Liver (tissue), 9 donors: ENCODE data around the gene CYP3A4. TPM values are rescaled to one million over a fixed set of nuclear protein-coding genes. Genes with fewer than 3 reads are reported as not detected.

Source experiments
- DNase-seq: peaks from one replicate; pipeline ENCODE4 v3.0.0-alpha.2; 2017; ENCODE audit warnings: low spot score
- H3K27ac ChIP-seq, 2 donors: one replicate each; pipeline ENCODE4 v1.7.0; 2013; ENCODE audit warnings: inconsistent platforms in 2 of 2, low read length in 2 of 2, control low read depth in 1 of 2, low read depth in 1 of 2, mild to moderate bottlenecking in 1 of 2
- H3K27me3 ChIP-seq, 4 donors: one replicate each; pipeline versions ENCODE4 v1.6.1 to v1.7.0; 2013; ENCODE audit warnings: low read length in 3 of 4, inconsistent platforms in 1 of 4, mild to moderate bottlenecking in 1 of 4, moderate library complexity in 1 of 4; ENCODE audit not compliant: control insufficient read depth in 4 of 4, insufficient read depth in 4 of 4
- H3K36me3 ChIP-seq, 4 donors: one replicate each; pipeline versions ENCODE4 v1.6.1 to v1.7.0; 2013; ENCODE audit warnings: low read length in 3 of 4, mild to moderate bottlenecking in 3 of 4, low read depth in 1 of 4, moderate library complexity in 1 of 4; ENCODE audit not compliant: control insufficient read depth in 4 of 4, insufficient read depth in 3 of 4
- H3K4me1 ChIP-seq, 4 donors: one replicate each; pipeline versions ENCODE4 v1.6.1 to v1.7.0; 2013; ENCODE audit warnings: low read length in 3 of 4, mild to moderate bottlenecking in 3 of 4, moderate library complexity in 1 of 4; ENCODE audit not compliant: control insufficient read depth in 4 of 4, insufficient read depth in 4 of 4
- H3K4me3 ChIP-seq, 3 donors: one replicate each; pipeline versions ENCODE4 v1.6.1 to v1.7.0; 2013; ENCODE audit warnings: low read length in 3 of 3, control low read depth in 1 of 3, low read depth in 1 of 3, mild to moderate bottlenecking in 1 of 3
- H3K9ac ChIP-seq, 2 donors: one replicate each; pipeline ENCODE4 v1.7.0; 2013; ENCODE audit warnings: low read length in 2 of 2, mild to moderate bottlenecking in 2 of 2, moderate library complexity in 2 of 2, control low read depth in 1 of 2, low read depth in 1 of 2
- H3K9me3 ChIP-seq, 4 donors: one replicate each; pipeline versions ENCODE4 v1.6.1 to v1.7.0; 2013; ENCODE audit warnings: low read length in 3 of 4; ENCODE audit not compliant: control insufficient read depth in 4 of 4
- FOXA1 ChIP-seq: IDR thresholded peaks from 2 replicates; pipeline ENCODE4 v1.6.1; 2016; ENCODE audit warnings: antibody characterized with exemption
- FOXA2 ChIP-seq: IDR thresholded peaks from 2 replicates; pipeline ENCODE4 v1.6.1; 2016; ENCODE audit warnings: antibody characterized with exemption
- HNF4A ChIP-seq, 2 donors: conservative IDR thresholded peaks; 2 replicates each; pipeline ENCODE4 v1.6.1; 2016; ENCODE audit warnings: antibody characterized with exemption in 2 of 2, mild to moderate bottlenecking in 2 of 2
- NR2F2 ChIP-seq: IDR thresholded peaks from 2 replicates; pipeline ENCODE4 v1.6.1; 2016; ENCODE audit warnings: antibody characterized with exemption
- RAD21 ChIP-seq, 2 donors: IDR thresholded peaks; 2 replicates each; pipeline ENCODE4 v1.6.1; 2016; ENCODE audit warnings: antibody characterized with exemption in 2 of 2, mild to moderate bottlenecking in 2 of 2
- REST ChIP-seq: IDR thresholded peaks from 2 replicates; pipeline ENCODE4 v1.6.1; 2016; ENCODE audit warnings: antibody characterized with exemption, mild to moderate bottlenecking
- RXRA ChIP-seq, 2 donors: IDR thresholded peaks; 2 replicates each; pipeline ENCODE4 v1.6.1; 2017 to 2018; ENCODE audit warnings: antibody characterized with exemption in 2 of 2, mild to moderate bottlenecking in 1 of 2
- SP1 ChIP-seq: IDR thresholded peaks from 2 replicates; pipeline ENCODE4 v1.6.1; 2018; ENCODE audit warnings: antibody characterized with exemption, mild to moderate bottlenecking
- TAF1 ChIP-seq: conservative IDR thresholded peaks from 2 replicates; pipeline ENCODE4 v1.6.1; 2016; ENCODE audit warnings: antibody characterized with exemption, mild to moderate bottlenecking
- YY1 ChIP-seq: IDR thresholded peaks from 2 replicates; pipeline ENCODE4 v1.6.1; 2016; ENCODE audit warnings: antibody characterized with exemption, mild to moderate bottlenecking
- WGBS: extraction: QIAGEN DNeasy Blood & Tissue Kit; methylation state at CpG from one replicate; pipeline ENCODE4 v1.1.7; 2013; 5-methylcytosine and 5-hydroxymethylcytosine counted together
- polyA plus RNA-seq, 2 donors: library from polyadenylated mRNA; stranded (reverse) in 1 of 2; unstranded in 1 of 2; fragments of 200-250 nt in 1 of 2; fragments of >200 nt in 1 of 2; fragmentation: Nextera tagmentation in 1 of 2; extraction: Ambion mirVana in 1 of 2; gene quantifications; one replicate each; pipeline versions ENCODE4 v1.2.1 to v1.2.3, GENCODE V29; 2013 to 2015
- total RNA-seq, 2 donors: library from RNA; depleted of rRNA; stranded (reverse); fragments of >200 nt; gene quantifications; one replicate each; pipeline ENCODE4 v1.2.3, GENCODE V29; 2014
- TF ChIP-seq, protein P1 (sequence below): IDR thresholded peaks from 2 replicates; pipeline ENCODE4 v1.6.1; 2016; ENCODE audit warnings: antibody characterized with exemption
- TF ChIP-seq, protein P2 (sequence below): IDR thresholded peaks from 2 replicates; pipeline ENCODE4 v1.6.1; 2016; ENCODE audit warnings: antibody characterized with exemption
- donor health status: healthy.
- donor health status: healthy.
- donor health status: healthy.
- donor health status: healthy.
- donor health status: healthy.

The CYP3A4 gene
- total and polyA plus RNA-seq, 4 donors: 0.51 to 1,082 (median 289) TPM

DNA sequence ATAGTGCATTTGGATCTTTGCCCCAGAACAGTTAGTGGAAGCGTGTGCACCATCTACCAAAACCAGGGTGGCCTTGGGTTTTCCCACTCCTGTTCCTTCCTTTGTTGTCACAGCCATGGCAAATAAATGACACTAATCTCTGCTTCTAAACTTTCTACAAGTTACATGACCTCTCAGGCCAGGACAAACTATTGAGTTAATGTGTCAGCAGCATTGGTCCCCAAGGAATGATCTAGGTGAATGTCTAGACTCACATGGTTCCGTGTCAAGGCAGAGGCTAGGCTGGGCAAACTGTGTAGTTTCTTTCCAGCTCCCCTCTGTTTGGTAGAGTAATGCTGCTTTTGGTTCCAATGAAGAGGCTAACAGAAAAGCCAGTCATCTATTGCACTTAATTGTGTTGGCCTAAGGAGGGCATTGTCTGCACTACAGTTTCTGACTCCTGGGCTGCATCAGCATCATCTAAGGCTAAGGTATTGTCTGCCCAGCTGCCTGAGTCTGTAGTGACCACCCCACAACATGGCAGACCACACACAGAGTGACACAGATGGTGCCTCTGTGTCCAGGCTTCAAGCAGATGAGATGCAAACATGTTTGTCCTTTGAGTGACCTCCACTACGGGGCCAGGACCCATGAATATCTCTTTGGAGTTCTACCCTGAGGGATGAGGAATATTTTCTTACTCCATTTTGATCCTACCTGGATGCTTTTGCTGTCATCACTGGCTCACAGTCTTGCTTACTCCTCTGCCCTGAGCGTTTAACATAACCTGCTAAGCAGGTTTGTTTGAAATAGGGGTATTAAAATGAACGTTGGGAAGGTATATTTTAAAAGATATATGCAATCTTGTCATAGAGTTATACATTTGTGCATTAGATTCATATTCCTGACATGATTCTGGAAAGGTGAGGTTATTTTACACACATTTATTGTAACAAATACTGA lies 1.7 kb downstream of the CYP3A4 start:
- H3K27ac ChIP-seq: peak overlapping the region; percentile 60 to 81
- TF ChIP-seq NR2F2: no peak
- no peak for TF ChIP-seq REST
- TF ChIP-seq SP1: peak; percentile 14
- TF ChIP-seq RXRA (IDR thresholded peaks at IDR 0.05): peak; percentile 50 to 55
- peak in 1 of 2 donors; percentile 17 for TF ChIP-seq HNF4A (conservative IDR thresholded peaks at IDR 0.05)
- no peak for TF ChIP-seq FOXA1
- no peak for TF ChIP-seq FOXA2

DNA sequence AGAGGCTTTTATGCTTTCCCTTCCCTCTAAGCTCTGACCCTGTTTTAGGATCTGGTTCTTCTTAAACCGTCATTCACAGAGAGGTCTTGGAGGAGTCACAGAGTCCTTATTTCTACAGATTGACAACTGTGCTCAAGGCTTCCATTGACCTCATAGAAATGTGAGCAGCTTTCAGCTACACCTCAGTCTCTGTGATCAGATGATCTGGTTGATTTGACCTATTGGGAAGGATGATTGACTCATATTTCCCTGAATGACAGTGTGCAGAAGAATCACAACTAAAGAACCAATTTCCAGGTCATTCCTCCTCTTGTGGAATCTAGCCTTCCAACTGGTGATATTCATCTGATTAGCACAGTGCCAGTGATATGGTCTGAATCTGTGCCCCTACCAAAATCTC lies 3.4 kb downstream of the CYP3A4 start:
- Histone ChIP-seq H3K36me3 (no peaks in the 10 kb centered on the region), H3K27me3 (no peaks in the 10 kb centered on the region), H3K4me3 (no peak overlapping the region), H3K4me1 (peaks cover 2 to 7% (median 3%) of the 10 kb centered on the region in 4 donors), H3K9me3 (no peaks in the 10 kb centered on the region), H3K9ac (no peak overlapping the region), H3K27ac (peak overlapping the region; percentile 38 to 43)
- WGBS: 84% methylated on average over 1 of the region's 1 CpG
- TF ChIP-seq REST (no peak), FOXA2 (no peak), TAF1 (no peak), RAD21 (IDR thresholded peaks at IDR 0.05) (no peak), YY1 (no peak), SP1 (no peak)
- TF ChIP-seq, protein P1, sequence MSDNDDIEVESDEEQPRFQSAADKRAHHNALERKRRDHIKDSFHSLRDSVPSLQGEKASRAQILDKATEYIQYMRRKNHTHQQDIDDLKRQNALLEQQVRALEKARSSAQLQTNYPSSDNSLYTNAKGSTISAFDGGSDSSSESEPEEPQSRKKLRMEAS: no peak
- TF ChIP-seq, protein P2, sequence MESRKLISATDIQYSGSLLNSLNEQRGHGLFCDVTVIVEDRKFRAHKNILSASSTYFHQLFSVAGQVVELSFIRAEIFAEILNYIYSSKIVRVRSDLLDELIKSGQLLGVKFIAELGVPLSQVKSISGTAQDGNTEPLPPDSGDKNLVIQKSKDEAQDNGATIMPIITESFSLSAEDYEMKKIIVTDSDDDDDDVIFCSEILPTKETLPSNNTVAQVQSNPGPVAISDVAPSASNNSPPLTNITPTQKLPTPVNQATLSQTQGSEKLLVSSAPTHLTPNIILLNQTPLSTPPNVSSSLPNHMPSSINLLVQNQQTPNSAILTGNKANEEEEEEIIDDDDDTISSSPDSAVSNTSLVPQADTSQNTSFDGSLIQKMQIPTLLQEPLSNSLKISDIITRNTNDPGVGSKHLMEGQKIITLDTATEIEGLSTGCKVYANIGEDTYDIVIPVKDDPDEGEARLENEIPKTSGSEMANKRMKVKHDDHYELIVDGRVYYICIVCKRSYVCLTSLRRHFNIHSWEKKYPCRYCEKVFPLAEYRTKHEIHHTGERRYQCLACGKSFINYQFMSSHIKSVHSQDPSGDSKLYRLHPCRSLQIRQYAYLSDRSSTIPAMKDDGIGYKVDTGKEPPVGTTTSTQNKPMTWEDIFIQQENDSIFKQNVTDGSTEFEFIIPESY: no peak
- DNase-seq: no peak

More for the DNA sequence above, 1.7 kb downstream of the CYP3A4 start:
- peak overlapping the region in 1 of 2 donors; percentile 98 for H3K9ac ChIP-seq
- WGBS: 56% methylated on average over 5 of the region's 5 CpGs
- no peaks in the 10 kb centered on the region for H3K27me3 ChIP-seq
- H3K9me3 ChIP-seq: no peaks in the 10 kb centered on the region
- peak overlapping the region; percentile 22 to 72 (median 51) for H3K4me3 ChIP-seq
- DNase-seq: no peak
- peaks cover 2 to 7% (median 3%) of the 10 kb centered on the region in 4 donors for H3K4me1 ChIP-seq
- H3K36me3 ChIP-seq: no peaks in the 10 kb centered on the region
